GM19240 (cell line): ENCODE results near the gene CACNA1G.

ENCODE experiments used
- DNase-seq: peaks from one replicate; pipeline ENCODE4 v3.0.0; 2011; ENCODE audit warnings: low spot score; ENCODE audit not compliant: insufficient read length

CACNA1G gene

DNA sequence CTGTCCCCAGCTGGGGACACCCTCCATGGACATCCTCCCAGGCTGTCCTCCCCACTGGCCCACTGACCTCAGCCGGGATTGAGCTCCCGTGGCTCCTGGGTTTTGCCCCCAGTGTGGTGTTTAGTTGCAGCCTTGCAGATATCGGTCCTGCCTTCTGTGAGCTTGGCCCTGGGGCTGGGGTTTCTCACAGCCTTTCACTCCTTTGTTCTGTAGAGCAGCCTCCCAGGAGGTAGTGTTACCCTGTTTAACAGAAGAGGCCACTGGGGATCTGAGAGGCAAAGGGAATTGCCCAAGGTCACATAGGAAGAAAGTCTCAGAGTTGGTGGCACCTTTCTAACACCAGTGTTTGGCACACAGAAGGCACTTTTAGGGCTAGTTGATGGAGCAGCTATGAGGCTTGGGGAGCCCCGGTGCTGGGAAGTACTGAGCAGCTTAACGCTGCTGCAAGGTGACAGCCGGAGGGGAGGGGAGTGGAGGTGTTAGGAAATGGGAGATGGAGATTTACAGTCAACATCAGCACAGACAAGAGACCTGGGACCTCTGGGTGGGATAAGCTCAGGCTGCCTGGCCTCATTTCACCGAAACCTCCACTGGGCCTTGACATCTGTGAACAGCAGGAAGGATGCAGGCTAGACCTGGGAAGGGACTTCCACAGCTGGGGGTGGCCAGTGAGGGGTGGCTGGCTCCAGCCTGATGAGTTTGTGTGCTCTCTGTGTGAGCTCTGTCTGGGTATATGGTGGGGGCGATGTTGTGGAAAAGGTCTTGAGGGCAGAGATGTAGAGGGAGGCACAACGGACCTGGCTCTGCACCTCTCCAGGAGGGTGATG is 26.1 kb downstream of the CACNA1G start:
- no peak for DNase-seq

DNA sequence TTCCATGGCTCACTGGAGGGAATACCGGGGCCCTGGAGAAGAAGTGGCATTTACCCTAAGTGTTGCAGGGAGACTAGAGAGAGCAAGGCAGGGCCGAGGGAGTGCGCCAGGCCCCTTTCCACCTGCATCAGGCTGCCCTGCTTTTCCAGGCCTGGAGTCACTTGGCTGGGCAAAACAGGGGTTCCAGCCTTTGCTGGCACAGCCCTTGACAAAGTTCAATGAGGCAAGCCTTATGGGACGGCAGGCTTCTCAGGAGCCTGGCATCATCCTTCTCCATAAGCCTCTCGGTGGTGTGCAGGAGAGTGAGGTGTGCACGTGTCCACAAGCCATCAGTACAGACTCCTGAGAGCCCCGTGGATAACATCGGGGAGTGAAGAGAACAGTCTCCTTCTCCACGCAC is 27.1 kb downstream of the CACNA1G start:
- no peak for DNase-seq

DNA sequence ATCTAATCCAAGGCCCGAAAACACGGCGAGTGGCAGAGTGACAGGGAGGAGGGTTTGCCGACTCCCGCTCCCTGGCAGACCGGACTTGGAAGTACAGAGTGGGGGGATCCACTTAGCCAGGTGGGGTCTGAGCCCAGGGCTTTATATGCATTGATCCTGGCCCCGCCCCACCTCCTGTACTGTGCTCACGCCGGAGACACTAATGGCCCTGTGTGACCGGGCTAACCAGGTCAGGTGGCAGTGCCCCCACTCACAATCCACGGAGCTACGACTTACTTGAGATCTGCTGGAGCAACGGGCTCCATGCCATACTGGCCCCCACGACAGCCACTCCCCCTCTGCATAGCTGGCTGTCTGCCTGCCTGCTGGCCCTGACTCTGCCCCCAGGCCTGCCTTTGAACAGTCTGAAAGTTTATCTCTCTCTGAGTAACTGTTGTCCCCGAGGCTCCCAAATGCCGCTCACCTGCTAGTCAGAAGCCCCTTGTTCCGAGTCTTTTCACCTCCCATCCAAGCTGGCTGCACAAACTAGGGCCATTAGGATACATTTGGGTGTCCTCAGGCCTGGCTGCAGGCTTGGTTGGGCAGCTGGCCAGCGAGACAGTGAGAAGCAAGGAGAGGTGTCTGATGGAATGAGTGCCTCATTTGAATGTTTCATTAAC is 28.0 kb downstream of the CACNA1G start:
- no peak for DNase-seq

DNA sequence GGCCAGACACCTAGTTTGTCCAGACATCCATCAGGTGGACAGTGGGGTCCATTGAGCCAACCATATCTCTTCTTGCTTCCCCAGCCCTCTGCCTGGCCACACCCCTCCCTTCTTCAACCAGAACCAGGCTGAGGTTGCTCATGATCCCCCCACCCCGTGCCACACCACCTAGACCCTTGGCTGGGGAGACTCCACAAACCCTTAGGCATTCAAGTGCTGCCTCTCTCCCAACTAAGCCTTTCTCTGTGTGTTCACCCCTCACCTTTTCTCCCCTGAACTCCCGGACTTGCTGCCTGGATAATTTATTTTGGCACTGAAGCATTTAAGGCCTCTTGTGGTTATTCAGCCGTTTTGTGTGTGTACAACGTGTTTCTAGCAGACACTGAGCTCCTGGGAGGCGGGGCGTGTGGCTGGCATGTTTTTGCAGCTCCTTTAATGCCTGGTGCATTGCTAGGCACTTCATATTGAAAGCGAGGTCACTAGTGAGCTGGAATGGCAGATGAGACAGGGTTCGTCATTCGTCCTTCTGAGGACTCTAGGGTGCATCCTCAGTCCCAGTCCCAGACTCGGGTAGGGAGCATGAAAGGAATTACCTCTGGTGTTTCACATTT is 28.7 kb downstream of the CACNA1G start:
- DNase-seq: no peak

DNA sequence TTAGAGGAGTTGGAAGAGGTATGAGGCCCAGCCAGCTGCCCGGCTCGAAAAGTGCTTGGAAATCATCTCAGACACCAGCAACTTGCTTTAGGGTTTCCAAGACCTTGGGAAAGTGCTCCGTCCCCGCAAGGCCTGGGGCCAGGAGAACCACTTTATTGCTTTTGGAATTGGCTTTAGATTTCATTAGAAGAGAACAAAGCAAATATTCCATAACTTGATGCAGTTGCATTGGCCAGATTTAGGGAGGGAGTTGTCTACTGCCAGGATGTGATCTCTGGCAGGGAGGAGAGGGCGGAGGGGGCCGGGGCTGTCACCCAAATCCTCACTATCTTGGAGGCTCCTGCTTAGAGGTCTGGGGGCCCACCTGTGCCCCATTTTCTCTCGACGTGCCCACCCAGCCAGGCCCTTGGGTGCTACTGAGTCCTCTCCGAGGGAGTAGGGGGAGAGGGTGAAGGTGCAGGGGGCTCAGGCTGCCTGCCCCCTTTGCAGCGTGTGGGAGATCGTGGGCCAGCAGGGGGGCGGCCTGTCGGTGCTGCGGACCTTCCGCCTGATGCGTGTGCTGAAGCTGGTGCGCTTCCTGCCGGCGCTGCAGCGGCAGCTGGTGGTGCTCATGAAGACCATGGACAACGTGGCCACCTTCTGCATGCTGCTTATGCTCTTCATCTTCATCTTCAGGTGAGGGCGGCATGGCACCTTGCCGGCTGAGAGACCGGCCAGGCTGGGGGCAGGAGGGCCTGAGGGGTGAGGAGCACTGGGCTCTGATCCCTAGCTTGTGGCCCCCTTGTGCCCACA is 30.6 kb downstream of the CACNA1G start:
- DNase-seq: no peak

DNA sequence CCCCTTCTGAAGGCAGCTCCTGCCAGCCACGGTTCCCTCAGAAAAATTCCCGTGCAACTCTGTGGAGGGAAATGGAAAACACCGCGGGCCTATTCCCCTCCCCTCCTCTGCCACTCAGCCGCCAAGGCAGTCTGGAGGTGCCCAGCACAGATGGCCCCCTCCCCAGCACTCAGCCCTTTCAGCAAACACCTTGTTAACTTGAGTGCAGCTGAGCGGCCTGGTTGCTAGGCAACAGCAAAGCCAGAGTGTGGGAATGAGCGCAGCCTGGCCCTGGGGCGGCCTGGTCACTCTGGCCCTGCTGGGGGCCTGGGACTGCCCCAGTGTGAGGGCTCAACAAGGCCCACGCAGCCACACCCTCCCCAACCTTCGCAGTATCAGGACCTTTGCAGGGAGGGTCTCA is 32.8 kb downstream of the CACNA1G start:
- DNase-seq: no peak

DNA sequence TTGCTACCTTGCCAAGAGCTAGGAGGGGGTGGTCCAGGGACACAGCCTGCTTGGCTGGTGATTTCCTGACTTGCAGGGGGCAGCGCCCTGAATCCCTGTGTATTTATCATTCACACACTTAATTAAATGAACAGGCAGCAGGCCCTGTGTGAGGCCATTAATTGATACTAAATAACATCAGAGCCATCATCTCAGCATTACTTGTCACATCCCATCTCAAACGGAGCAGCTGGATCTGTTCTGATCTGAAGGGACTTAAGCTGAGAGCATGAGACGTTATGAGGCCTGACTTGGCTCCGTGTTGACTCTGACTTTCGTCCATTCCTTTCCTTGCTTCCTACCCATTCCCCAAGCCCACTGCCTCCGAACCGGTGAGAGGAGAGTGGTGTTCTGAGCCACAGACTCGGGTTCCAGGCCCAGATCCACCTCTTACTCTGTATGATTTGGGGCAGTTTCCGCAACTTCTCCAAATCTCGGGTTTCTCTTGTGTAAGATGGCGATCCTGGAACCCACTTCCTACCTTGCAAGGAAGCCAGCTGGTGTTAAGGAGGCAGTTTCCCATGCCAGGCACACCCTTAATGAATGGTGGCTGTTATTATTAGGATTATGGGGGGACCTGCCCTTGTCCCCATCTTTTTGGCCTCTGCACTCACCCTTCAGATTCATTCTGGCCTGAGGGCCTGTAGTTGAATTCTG is 33.8 kb downstream of the CACNA1G start:
- no peak for DNase-seq

DNA sequence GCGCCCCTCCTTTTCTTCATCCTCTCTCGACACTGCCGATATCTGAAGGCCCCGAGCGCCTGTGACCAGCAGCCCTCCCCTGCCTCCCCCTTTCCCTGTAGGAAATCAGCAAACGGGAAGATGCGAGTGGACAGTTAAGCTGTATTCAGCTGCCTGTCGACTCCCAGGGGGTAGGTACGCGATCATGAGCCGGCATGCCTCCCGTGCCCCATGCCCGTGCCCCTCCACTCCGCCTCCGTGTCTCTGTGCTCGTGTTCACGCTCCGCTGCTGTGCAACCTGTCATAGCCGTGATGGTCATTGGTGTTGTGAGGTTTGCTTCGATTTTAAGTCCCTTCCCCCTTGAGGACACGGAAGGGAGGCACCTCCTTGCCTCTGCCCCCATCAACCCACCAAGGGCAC is 34.4 kb downstream of the CACNA1G start:
- no peak for DNase-seq

DNA sequence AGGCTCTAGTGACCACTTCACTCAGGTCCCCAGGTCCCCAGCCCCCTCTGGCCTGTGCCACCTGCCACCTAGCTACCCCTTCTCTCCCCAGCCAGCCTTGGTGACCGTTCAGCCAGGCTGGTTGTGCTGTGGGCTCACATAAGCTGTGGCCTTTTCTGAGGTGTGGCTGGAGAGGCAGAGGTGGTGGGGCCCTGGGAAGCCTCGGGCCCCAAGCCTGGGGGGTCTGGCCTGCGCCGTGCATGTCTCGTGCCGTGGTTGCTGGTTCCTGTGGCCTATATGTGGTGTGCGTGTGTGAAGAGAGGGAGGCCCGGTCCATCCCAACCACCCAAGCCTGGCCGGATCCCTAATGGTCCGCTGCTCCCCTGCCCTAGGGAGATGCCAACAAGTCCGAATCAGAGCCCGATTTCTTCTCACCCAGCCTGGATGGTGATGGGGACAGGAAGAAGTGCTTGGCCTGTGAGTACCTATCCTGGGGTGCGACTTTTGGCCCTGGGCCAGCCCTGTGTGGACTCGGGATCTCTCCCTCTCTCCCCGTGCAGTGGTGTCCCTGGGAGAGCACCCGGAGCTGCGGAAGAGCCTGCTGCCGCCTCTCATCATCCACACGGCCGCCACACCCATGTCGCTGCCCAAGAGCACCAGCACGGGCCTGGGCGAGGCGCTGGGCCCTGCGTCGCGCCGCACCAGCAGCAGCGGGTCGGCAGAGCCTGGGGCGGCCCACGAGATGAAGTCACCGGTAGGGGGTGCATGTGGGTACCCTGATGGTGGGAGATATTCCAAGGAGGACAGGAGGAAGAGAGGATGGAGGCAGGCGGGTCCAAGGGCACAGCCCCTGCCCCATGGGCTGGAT is 35.9 kb downstream of the CACNA1G start:
- DNase-seq: no peak

DNA sequence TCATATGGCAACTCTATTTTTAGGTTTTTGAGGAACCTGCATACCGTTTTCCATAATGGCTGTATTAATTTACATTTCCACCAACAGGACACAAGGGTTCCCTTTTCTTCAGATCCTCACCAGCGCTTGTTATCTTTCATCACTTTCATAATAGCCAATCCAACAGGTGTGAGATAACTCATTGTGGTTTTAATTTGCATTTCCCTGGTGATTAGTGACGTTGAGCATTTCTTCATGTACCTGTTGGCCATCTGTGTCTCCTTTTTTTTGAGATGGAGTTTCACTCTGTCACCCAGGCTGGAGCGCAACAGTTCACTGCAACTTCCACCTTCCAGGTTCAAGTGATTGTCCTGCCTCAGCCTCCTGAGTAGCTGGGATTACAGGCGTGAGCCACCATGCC is 38.0 kb downstream of the CACNA1G start:
- no peak for DNase-seq

DNA sequence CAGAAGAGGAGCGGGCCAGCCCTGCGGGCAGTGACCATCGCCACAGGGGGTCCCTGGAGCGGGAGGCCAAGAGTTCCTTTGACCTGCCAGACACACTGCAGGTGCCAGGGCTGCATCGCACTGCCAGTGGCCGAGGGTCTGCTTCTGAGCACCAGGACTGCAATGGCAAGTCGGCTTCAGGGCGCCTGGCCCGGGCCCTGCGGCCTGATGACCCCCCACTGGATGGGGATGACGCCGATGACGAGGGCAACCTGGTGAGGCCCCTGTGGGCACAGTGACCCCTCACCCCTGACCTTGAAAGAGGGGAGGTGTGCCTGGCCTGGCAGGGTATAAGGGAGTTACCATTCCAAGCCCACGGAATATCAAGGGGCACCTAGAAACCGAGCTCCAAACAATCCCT is 39.1 kb downstream of the CACNA1G start:
- DNase-seq: no peak

DNA sequence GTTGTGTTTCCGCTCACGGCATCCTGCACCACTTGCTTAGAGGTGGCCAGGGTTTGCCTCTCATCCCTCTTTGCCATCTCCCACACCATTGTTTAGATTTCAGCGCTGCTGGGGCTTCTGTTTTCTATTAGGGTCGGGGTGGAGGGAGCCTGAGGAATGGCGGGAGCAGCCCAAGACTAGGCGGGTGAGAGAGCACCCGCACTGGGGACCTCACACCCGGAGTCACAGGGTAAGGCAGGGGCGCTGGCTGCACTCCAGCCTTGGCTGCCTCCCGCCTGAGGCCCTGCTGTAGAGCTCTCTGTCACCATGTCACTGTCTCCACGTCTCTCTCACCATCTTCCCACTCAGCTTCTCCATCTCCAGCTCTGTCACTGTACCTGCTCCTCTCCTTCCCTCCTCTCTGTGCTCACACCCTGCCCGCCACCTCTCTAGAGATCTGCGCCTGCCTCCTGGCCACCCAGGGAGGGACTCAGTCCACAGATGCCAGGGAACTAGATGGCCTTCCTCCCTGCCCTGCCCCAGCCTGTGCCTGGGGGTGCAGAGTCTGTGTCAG is 41.4 kb downstream of the CACNA1G start:
- no peak for DNase-seq

DNA sequence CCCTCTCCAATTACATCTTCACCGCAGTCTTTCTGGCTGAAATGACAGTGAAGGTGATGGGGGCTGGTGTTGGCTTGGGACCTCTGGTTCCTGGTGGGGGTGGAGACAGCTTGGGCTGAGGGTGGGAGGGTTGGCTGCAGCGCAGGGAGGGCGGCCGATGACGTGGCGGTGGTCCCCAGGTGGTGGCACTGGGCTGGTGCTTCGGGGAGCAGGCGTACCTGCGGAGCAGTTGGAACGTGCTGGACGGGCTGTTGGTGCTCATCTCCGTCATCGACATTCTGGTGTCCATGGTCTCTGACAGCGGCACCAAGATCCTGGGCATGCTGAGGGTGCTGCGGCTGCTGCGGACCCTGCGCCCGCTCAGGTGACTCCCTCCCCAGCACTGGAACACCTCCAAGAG is 42.3 kb downstream of the CACNA1G start:
- DNase-seq: no peak

DNA sequence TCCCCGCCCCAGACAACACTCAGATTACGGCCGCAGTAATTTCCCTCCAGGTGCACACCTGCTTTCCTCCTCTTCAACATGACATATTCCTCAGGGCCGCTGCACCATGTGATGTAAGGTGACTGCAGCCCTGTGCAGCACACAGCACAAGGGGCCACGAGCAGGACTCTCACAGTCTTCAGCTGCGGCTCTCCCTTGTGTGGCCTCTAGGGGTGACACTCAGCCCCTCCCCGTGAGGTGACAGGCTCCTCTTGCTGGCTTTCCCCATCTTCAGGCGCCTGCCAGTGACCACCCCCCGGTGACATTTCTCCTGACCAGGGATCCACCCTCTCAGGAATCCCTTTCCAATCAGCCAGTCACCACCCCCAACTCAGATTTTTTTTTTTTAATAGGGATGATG is 42.8 kb downstream of the CACNA1G start:
- peak; percentile 32 for DNase-seq

DNA sequence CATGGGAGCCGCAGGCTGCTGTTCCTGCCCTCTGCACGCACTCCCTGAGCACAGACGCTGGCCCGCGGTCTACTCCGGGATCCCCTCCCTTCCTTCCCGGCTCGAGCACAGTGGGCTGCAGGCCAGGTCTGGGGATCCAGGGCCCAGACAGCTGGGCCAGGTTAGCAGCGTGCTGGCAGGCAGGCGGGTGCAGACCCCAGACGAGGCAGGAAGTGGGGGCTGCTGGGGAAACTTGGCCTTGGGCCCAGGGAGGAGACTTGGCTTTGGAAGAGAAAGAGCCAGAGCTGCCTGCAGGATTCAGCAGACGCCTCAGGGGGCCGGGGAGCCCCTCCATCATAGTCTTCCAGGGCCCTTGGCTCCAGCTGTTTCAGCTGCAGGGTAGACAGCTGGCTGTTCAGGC is 44.0 kb downstream of the CACNA1G start:
- DNase-seq: no peak

DNA sequence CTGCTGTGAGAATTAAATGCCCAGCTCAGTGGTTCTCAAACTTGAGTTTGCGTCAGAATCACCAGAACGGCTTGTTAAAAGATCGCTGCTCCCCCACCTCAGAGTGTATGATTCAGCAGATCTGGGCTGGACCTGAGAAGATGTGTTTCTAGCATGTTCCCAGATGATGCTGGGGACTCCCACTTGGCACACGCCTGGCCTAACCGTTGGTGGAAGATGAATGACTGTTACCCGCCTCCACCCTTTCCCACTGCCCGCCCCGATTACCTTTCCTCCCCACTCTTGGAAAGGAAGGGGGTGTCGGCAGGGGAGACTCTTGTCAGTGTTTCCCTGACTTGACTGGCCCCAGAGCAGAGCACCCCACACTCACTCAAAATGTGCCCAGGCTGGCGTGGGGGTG is 44.9 kb downstream of the CACNA1G start:
- no peak for DNase-seq

DNA sequence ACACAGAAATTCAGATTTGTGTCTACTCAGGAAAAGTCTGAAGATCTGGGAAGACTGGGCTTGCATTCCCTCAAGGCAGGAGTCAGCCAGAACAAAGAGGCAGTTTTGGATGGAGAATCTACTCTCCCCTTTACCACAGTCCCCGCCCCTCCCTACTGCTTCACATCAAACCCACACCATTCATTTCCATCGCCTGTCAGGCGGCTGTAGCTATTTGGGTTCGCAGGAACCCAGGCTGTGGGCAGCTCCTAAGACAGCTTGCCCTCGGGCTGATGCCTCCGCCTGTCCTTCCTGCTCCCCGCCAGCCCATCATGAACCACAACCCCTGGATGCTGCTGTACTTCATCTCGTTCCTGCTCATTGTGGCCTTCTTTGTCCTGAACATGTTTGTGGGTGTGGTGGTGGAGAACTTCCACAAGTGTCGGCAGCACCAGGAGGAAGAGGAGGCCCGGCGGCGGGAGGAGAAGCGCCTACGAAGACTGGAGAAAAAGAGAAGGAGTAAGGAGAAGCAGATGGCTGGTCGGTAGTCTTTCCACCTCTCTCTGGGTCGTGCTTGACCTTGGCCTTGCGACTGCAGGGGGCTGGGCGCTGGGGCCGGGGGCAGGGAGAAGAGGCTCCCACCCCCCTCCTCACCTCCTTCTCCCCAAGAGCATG is 47.1 kb downstream of the CACNA1G start:
- no peak for DNase-seq

DNA sequence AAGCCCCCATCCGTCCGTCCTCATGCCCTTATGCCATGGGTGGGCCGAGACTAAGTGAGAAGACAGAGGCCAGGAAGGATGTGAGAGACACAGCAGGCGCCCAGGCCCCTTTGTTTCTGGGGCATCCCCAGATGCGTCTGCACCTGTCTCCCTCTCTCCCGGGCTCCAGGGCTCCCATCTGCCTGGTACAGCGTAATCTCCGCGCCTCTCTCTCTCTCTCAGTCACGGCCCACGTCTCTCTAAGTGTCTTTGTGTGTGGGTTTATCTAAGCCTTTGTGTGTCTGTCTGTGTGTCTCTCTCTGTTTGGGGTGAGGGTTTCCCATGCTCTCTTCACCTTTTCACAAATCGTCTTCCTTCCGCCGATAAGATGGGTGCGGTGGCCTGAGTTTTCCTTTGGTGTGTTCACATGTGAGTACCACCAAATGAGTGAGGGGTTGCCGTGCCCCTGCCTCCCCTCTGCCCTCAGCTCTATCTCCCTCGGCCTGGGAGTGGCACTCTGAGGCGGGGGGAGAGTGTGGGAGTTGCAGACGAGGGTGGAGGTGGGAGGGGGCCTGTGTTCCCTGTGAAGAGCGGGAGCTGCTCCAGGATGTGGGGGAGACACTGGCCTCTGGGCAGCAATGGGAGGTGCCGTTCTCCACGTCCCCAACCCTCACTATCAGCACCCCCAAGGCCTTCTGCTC is 48.3 kb downstream of the CACNA1G start:
- DNase-seq: no peak
